Neural progenitor cell (in vitro differentiated cells): Measurements from ENCODE around the gene CPD.
"Not testable (repeated sequence)": the region's sequence is repeated elsewhere in the genome, so short reads cannot be mapped to it uniquely, and the experiment has no call there.

Experiments used
- CTCF ChIP-seq: fragments of 200-600 bp; sonication (generic); IDR thresholded peaks from 2 replicates; pipeline ENCODE4 v1.5.1; 2017; ENCODE audit warnings: antibody characterized with exemption, mild to moderate bottlenecking
- EZH2phosphoT487 ChIP-seq: fragments of 200-600 bp; sonication (generic); IDR thresholded peaks from 2 replicates; pipeline ENCODE4 v1.6.1; 2017; ENCODE audit warnings: antibody characterized with exemption

GRCh38 chr17:30446640-30447039 is 67.9 kb downstream of the CPD start:
- TF ChIP-seq CTCF, EZH2phosphoT487: not testable (repeated sequence)
